Left lung (tissue), 10 donors: Measurements from ENCODE around the gene GSTA4. TPM values are rescaled to one million over a fixed set of nuclear protein-coding genes. Genes with fewer than 3 reads are reported as not detected.
A peak's percentile ranks its signal among the peaks of the same experiment; 100 is the strongest.

Experiments used
- ATAC-seq: fragments of 200-7000 bp; cut with Tn5 transposase; one replicate; pipeline ENCODE4 v1.9.1; 2020; ENCODE audit warnings: moderate library complexity
- DNase-seq, 4 donors: peaks; one replicate each; pipeline ENCODE4 v3.0.0-alpha.2; 2013 to 2020
- H3K27ac ChIP-seq, 2 donors: fragments of 200-600 bp; sonication (generic) in 1 of 2; one replicate each; pipeline versions ENCODE4 v1.5.0 to v1.8.0; 2020 to 2021
- H3K27me3 ChIP-seq, 2 donors: fragments of 200-600 bp; sonication (generic) in 1 of 2; one replicate each; pipeline versions ENCODE4 v1.5.0 to v1.8.0; 2020 to 2021
- H3K36me3 ChIP-seq, 2 donors: fragments of 200-600 bp; sonication (generic) in 1 of 2; one replicate each; pipeline versions ENCODE4 v1.5.0 to v1.8.0; 2020 to 2021
- H3K4me1 ChIP-seq, 2 donors: fragments of 200-600 bp; one replicate each; pipeline ENCODE4 v1.8.0; 2021
- H3K4me3 ChIP-seq, 2 donors: fragments of 200-600 bp; sonication (generic) in 1 of 2; one replicate each; pipeline versions ENCODE4 v1.5.0 to v1.8.0; 2020 to 2021; ENCODE audit warnings: mild to moderate bottlenecking in 1 of 2
- H3K9me3 ChIP-seq, 2 donors: fragments of 200-600 bp; sonication (generic) in 1 of 2; one replicate each; pipeline versions ENCODE4 v1.5.0 to v1.8.0; 2020 to 2021
- CTCF ChIP-seq, 2 donors: fragments of 200-600 bp; sonication (generic) in 1 of 2; IDR thresholded peaks; one replicate each; pipeline versions ENCODE4 v1.5.0 to v1.8.0; 2021; ENCODE audit warnings: antibody characterized with exemption in 2 of 2
- intact Hi-C, 2 donors: fragments of 100-400 bp; cut with DNase I; formaldehyde crosslinking; loops; one replicate each; pipeline versions ENCODE4 v1.11.2 to v1.14.2; 2022
- polyA plus RNA-seq, 6 donors: library from polyadenylated mRNA; unstranded; fragments of 120-200 nt; gene quantifications; one replicate each; pipeline ENCODE4 v1.2.1, GENCODE V29; 2013; ENCODE audit not compliant: insufficient read length in 6 of 6
- total RNA-seq, 2 donors: library from RNA; stranded (reverse); fragmentation: NEBNext Ultra II Directional; extraction: Animal tissue kit (Norgen Biotek cat#: 25700); gene quantifications; one replicate each; pipeline ENCODE4 v1.2.1, GENCODE V29; 2021
- donor health status: DM: no; HTN: yes; CAD: no.
- donor health status: DM: no; HTN: no; CAD: no.

Gene GSTA4
- total and polyA plus RNA-seq, 8 donors: 49.1 to 138 (median 130) TPM

GRCh38 chr6:53043581-53043980 lies 48.5 kb upstream of the GSTA4 start:
- peaks cover 0 to 7% of the 10 kb centered on the region in 2 donors for H3K4me1 ChIP-seq
- intact Hi-C loops: no loop called here
- no peaks in the 10 kb centered on the region for H3K9me3 ChIP-seq
- no peak for TF ChIP-seq CTCF (IDR thresholded peaks at IDR 0.05)
- no peak for DNase-seq
- no peak overlapping the region for H3K4me3 ChIP-seq
- H3K36me3 ChIP-seq: peaks cover 0 to 26% of the 10 kb centered on the region in 2 donors
- ATAC-seq: no peak
- H3K27ac ChIP-seq: peak overlapping the region in 1 of 2 donors; percentile 63
- H3K27me3 ChIP-seq: no peaks in the 10 kb centered on the region

- no peaks in the 10 kb centered on the region for H3K27me3 ChIP-seq
- no peak for TF ChIP-seq CTCF (IDR thresholded peaks at IDR 0.05)
- peak overlapping the region in 1 of 2 donors; percentile 63 for H3K27ac ChIP-seq
- H3K9me3 ChIP-seq: no peaks in the 10 kb centered on the region
- ATAC-seq (peak; percentile 71), DNase-seq (no peak)
- H3K4me3 ChIP-seq: no peak overlapping the region
- peaks cover 0 to 7% of the 10 kb centered on the region in 2 donors for H3K4me1 ChIP-seq
- H3K36me3 ChIP-seq: peaks cover 0 to 26% of the 10 kb centered on the region in 2 donors
- intact Hi-C loops: no loop called here
Observed at GRCh38 chr6:53042112-53042511, 47.0 kb upstream of the GSTA4 start.

GRCh38 chr6:53041356-53041755 lies 46.3 kb upstream of the GSTA4 start:
- H3K27me3 ChIP-seq: no peaks in the 10 kb centered on the region
- DNase-seq: no peak
- no peaks in the 10 kb centered on the region for H3K9me3 ChIP-seq
- ATAC-seq: no peak
- peaks cover 0 to 32% of the 10 kb centered on the region in 2 donors for H3K36me3 ChIP-seq
- H3K4me1 ChIP-seq: peaks cover 0 to 7% of the 10 kb centered on the region in 2 donors
- TF ChIP-seq CTCF (IDR thresholded peaks at IDR 0.05): no peak
- intact Hi-C loops: no loop called here
- no peak overlapping the region for H3K4me3 ChIP-seq
- peak overlapping the region in 1 of 2 donors; percentile 14 for H3K27ac ChIP-seq

GRCh38 chr6:53038596-53038995 lies 43.5 kb upstream of the GSTA4 start:
- Histone ChIP-seq H3K9me3 (no peaks in the 10 kb centered on the region), H3K27ac (no peak overlapping the region), H3K4me1 (peaks cover 0 to 7% of the 10 kb centered on the region in 2 donors), H3K36me3 (peaks cover 0 to 48% of the 10 kb centered on the region in 2 donors), H3K27me3 (no peaks in the 10 kb centered on the region), H3K4me3 (no peak overlapping the region)
- no peak for ATAC-seq
- intact Hi-C loops: no loop called here
- TF ChIP-seq CTCF (IDR thresholded peaks at IDR 0.05): no peak
- DNase-seq: no peak

GRCh38 chr6:53038141-53038540 lies 43.1 kb upstream of the GSTA4 start:
- no peak for ATAC-seq
- H3K36me3 ChIP-seq: peaks cover 0 to 48% of the 10 kb centered on the region in 2 donors
- H3K27ac ChIP-seq: no peak overlapping the region
- no peaks in the 10 kb centered on the region for H3K27me3 ChIP-seq
- H3K9me3 ChIP-seq: no peaks in the 10 kb centered on the region
- no peak for DNase-seq
- TF ChIP-seq CTCF (IDR thresholded peaks at IDR 0.05): no peak
- intact Hi-C loops: no loop called here
- peaks cover 0 to 4% of the 10 kb centered on the region in 2 donors for H3K4me1 ChIP-seq
- no peak overlapping the region for H3K4me3 ChIP-seq
